Vagina (tissue), 2 donors: ENCODE measurements around the gene MS4A12.

Experiments
- POLR2AphosphoS5 ChIP-seq, 2 donors: sonication (generic); formaldehyde crosslinking; IDR thresholded peaks; one replicate each; pipeline ENCODE4 v1.9.0; 2017; ENCODE audit warnings: antibody characterized with exemption in 2 of 2, mild to moderate bottlenecking in 2 of 2, low read depth in 1 of 2; ENCODE audit not compliant: insufficient read depth in 1 of 2
- TF ChIP-seq, protein P1 (sequence below), 3 experiments: fragments of 450-650 bp in 2 of 3; fragments of 200-600 bp in 1 of 3; sonication (generic) in 1 of 3; IDR thresholded peaks; one replicate each; pipeline ENCODE4 v1.5.1; 2017 to 2019; ENCODE audit warnings: antibody characterized with exemption in 3 of 3, mild to moderate bottlenecking in 2 of 3, moderate library complexity in 2 of 3

GRCh38 chr11:60512651-60513225, 20.2 kb downstream of the MS4A12 start:
- TF ChIP-seq, protein P1, sequence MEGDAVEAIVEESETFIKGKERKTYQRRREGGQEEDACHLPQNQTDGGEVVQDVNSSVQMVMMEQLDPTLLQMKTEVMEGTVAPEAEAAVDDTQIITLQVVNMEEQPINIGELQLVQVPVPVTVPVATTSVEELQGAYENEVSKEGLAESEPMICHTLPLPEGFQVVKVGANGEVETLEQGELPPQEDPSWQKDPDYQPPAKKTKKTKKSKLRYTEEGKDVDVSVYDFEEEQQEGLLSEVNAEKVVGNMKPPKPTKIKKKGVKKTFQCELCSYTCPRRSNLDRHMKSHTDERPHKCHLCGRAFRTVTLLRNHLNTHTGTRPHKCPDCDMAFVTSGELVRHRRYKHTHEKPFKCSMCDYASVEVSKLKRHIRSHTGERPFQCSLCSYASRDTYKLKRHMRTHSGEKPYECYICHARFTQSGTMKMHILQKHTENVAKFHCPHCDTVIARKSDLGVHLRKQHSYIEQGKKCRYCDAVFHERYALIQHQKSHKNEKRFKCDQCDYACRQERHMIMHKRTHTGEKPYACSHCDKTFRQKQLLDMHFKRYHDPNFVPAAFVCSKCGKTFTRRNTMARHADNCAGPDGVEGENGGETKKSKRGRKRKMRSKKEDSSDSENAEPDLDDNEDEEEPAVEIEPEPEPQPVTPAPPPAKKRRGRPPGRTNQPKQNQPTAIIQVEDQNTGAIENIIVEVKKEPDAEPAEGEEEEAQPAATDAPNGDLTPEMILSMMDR (IDR thresholded peaks at IDR 0.05): no peak
- no peak for TF ChIP-seq POLR2AphosphoS5 (IDR thresholded peaks at IDR 0.05; ENCODE audit: insufficient read depth in 1 of 2, low read depth in 1 of 2)
